Neuron (in vitro differentiated cells): ENCODE results near the gene STRADA.

Experiments used
- H2AFZ ChIP-seq: one replicate; pipeline ENCODE4 v1.6.1; 2013; ENCODE audit warnings: low read depth, mild to moderate bottlenecking, inconsistent platforms, low read length, moderate library complexity
- H3K27me3 ChIP-seq: one replicate; pipeline ENCODE4 v1.6.1; 2013; ENCODE audit warnings: low read length; ENCODE audit not compliant: insufficient read depth
- H3K36me3 ChIP-seq: one replicate; pipeline ENCODE4 v1.6.1; 2013; ENCODE audit warnings: low read length; ENCODE audit not compliant: insufficient read depth
- H3K4me1 ChIP-seq: one replicate; pipeline ENCODE4 v1.6.1; 2013; ENCODE audit warnings: low read length; ENCODE audit not compliant: insufficient read depth
- H3K4me3 ChIP-seq: 2 replicates; pipeline ENCODE4 v1.5.1; 2013; ENCODE audit warnings: mild to moderate bottlenecking, low read length, moderate library complexity
- H3K9me3 ChIP-seq: one replicate; pipeline ENCODE4 v1.6.1; 2013; ENCODE audit warnings: low read length

Gene STRADA

DNA sequence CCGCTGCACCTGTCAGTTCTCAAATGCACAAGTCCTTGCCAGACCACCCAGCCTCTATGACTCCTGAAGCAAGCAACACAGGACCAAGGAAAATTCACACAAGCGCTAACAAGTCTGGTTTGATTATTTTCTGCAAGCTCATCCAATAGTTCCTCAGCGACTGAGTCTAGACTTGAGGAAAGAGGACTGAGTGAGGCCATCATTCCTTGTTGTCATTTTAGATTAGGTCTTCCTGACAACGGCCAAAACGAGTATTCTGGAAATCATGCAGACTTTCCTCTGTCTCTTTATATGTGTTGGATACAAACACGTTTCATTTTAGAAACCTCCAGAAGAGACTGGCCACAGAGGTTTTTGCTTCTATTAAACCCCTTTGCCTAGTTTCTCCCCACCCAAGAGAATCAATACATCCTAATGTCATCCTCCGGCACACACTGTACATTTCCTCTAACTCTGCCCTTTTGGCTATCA is 31.2 kb upstream of the STRADA start:
- peak overlapping the region; percentile 39 for H2AFZ ChIP-seq
- peaks cover 18% of the 10 kb centered on the region for H3K36me3 ChIP-seq
- peak overlapping the region; percentile 87 for H3K4me3 ChIP-seq
- no peaks in the 10 kb centered on the region for H3K27me3 ChIP-seq
- H3K4me1 ChIP-seq: peaks cover 17% of the 10 kb centered on the region
- no peaks in the 10 kb centered on the region for H3K9me3 ChIP-seq

DNA sequence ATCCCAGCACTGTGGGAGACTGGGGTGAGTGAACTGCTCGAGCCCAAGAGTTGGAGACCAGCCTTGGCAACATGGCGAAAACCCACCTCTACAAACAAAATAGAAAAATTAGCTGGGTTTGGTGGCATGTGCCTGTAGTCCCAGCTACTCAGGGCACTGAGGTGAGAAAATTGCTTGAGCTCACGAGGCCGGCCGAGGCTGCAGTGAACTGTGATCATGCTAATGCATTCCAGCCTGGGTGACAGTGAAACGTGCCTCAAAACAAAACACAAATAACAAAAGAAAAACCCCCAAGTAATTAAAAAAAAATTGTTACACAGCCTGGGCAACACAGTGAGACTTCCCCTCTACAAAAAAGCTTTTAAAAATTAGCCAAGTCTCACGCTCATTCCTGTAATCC is 26.8 kb upstream of the STRADA start:
- peaks cover 4% of the 10 kb centered on the region for H3K4me1 ChIP-seq
- no peaks in the 10 kb centered on the region for H3K9me3 ChIP-seq
- no peak overlapping the region for H2AFZ ChIP-seq
- no peaks in the 10 kb centered on the region for H3K27me3 ChIP-seq
- peaks cover 20% of the 10 kb centered on the region for H3K36me3 ChIP-seq
- no peak overlapping the region for H3K4me3 ChIP-seq

DNA sequence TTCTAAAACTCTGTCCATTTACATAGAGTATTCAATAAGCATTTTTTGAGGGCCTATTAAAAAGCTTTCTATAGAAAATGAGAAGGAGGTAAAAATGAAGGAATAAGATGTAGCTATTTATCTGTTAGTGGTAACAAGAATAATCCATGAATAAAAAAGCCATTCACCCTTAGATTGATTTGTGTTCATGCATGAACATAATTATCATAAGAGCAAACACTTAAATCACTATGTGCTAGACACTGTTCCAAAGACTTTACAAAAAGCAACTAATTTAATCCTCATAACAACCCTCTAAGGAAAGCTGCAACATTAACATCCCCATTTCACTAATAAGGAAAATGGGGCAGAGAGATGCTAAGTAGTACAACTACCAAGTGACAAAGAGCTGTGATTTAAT is 25.2 kb upstream of the STRADA start:
- H3K4me1 ChIP-seq: no peaks in the 10 kb centered on the region
- H3K36me3 ChIP-seq: peaks cover 34% of the 10 kb centered on the region
- H3K4me3 ChIP-seq: no peak overlapping the region
- no peaks in the 10 kb centered on the region for H3K9me3 ChIP-seq
- H3K27me3 ChIP-seq: no peaks in the 10 kb centered on the region
- H2AFZ ChIP-seq: no peak overlapping the region

DNA sequence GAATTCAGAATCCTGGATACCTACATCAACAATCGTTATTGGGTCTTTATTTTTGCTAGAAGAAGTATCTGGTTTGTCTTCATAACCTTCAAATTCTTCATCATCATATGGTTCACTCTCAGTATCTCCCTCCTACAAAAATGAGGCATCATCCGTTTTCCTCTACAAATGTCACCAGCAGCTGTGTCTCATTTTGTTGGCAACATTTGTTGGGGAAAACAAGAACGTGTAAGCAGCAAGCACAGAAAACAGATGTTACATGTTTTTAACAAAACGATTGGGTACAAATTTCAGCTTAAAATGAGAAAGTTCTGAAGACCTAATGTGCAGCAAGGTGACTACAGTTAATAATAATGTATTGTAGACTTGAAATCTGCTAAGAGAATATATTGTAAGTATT is 23.1 kb upstream of the STRADA start:
- no peak overlapping the region for H2AFZ ChIP-seq
- no peaks in the 10 kb centered on the region for H3K27me3 ChIP-seq
- H3K4me1 ChIP-seq: no peaks in the 10 kb centered on the region
- H3K9me3 ChIP-seq: no peaks in the 10 kb centered on the region
- H3K4me3 ChIP-seq: no peak overlapping the region
- peaks cover 49% of the 10 kb centered on the region for H3K36me3 ChIP-seq

DNA sequence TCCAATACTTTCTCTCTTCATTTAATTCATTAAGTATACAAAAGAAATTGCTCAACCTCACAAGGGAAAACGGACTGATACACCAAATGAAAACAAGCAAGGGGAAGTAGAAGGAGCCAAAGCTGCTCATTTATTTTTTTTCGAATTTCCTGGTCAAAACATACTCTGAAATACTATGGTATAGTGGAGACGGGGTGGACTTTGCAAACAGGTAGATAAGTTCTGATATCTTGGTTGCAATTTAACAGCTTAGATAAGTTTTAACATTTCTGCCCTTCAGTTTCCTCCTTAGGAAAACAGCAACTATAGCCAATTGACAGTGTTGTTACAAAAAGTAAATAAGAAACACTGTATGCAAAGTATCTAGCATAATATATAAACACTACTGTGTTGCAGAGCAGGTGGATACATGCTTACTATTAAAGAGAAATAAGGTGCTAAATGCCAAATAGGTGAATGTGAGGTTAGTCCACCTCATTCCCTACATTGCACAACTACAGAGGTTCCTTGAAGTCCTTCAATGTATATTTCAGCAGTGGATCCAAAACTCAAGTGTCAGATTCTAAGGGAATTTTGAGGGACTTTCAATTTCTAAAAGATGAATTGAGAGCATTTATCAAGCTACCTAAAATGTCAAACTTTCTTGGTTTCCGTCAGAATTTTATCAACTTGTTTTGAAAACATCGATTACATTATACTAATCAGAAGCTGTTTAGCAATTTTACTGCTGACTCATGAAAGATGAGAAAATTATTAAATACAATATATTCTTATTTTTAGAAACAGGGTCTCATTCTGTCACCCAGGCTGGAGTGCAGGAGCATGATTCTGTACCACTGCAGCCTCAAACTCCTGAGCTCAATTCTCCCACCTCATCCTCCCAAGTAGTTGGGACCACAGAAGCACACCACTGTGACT is 20.8 kb upstream of the STRADA start:
- no peak overlapping the region for H2AFZ ChIP-seq
- no peak overlapping the region for H3K4me3 ChIP-seq
- no peaks in the 10 kb centered on the region for H3K4me1 ChIP-seq
- no peaks in the 10 kb centered on the region for H3K27me3 ChIP-seq
- H3K9me3 ChIP-seq: no peaks in the 10 kb centered on the region
- H3K36me3 ChIP-seq: peaks cover 62% of the 10 kb centered on the region

DNA sequence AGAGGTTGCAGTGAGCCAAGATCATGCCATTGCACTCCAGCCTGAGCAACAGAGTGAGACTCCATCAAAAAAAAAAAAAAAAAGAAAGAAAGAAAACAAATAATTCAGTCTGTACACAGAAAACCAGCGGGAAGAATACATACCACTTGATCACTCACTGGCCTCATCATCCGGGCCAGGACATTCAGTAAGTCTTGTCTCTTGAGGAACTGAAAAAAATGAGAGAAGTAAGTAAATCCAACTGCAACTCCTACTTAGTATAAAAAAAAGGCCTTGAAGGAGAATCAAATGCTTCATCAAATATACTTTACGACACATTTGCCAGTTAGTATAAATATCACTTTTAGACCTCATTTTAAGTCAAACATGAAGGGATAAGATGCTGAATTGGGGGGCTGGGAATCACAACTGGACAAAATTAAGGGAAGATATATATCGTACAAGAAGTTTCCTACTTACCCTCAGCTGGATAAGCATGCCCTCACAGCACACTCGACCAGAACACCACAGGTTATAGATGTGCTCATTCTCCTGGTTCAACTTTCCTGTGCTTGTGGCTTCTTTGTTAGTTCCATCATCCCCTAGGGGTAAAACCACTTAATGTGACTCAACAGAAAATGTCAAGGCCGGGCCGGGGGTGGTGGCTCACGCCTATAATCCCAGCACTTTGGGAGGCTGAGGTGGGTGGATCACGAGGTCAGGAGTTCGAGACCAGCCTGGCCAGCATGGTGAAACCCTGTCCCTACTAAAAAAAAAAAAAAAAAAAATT is 19.4 kb upstream of the STRADA start:
- no peaks in the 10 kb centered on the region for H3K27me3 ChIP-seq
- no peaks in the 10 kb centered on the region for H3K4me1 ChIP-seq
- no peak overlapping the region for H3K4me3 ChIP-seq
- peaks cover 75% of the 10 kb centered on the region for H3K36me3 ChIP-seq
- no peaks in the 10 kb centered on the region for H3K9me3 ChIP-seq
- no peak overlapping the region for H2AFZ ChIP-seq

DNA sequence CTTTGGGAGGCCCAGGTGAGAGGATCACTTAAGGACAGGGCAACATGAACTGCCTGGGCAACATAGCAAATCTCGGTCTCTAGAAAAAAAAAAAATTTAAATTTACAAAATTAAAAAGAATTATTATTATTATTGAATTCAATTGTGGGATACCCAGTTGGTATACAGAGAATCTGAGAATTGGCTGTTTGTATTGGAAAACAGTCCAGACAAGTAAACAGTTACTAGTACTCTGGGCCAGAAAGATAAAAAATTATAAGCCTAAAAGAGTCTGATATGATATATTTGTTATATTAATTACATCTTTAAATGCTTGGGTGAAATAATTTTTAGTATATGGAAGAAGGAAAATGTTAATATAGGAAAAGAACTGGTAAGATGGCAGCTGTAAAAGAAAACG is 16.8 kb upstream of the STRADA start:
- Histone ChIP-seq H3K4me1 (no peaks in the 10 kb centered on the region), H3K4me3 (no peak overlapping the region), H3K9me3 (no peaks in the 10 kb centered on the region), H3K36me3 (peaks cover 75% of the 10 kb centered on the region), H3K27me3 (no peaks in the 10 kb centered on the region), H2AFZ (no peak overlapping the region)

DNA sequence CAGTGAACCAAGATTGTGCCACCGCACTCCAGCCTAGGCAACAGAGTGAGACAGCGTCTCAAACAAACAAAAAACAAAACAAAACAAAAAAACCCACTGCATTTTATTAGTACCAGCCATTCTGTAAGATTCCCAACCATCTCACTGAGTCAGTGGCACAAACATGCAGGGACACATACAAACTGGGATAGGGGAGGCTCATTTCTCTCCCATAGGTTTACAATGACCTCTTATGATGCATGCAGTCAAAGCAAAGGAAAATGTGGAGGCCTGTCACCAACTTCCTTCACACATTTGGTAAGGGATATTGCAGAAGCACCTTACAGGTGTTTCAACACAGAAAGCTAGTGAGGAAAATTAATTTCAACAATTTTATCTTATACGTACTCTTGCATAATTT is 12.4 kb upstream of the STRADA start:
- Histone ChIP-seq H3K27me3 (no peaks in the 10 kb centered on the region), H3K9me3 (no peaks in the 10 kb centered on the region), H3K36me3 (peaks cover 74% of the 10 kb centered on the region), H3K4me1 (no peaks in the 10 kb centered on the region), H2AFZ (no peak overlapping the region), H3K4me3 (no peak overlapping the region)

DNA sequence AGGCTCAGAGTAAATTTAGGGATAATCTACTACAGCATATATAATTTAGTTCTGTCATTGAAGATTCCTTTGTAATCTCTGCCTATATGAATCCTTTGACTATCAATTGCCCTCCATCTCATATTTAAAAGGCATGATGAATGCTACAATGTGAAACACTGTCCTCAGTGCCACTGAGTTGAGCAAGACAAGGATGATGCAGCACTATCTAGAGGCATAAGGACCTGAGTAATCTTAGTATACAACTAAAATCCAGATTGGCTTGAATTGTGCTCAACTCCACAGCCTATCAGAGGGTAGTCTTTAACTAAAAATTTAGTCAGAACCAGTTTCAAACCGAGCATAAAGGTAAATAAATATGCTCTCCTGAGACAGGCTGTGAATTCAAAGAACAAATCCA is 11.6 kb upstream of the STRADA start:
- Histone ChIP-seq H3K36me3 (peaks cover 71% of the 10 kb centered on the region), H3K4me1 (no peaks in the 10 kb centered on the region), H3K9me3 (no peaks in the 10 kb centered on the region), H2AFZ (no peak overlapping the region), H3K27me3 (no peaks in the 10 kb centered on the region), H3K4me3 (no peak overlapping the region)

DNA sequence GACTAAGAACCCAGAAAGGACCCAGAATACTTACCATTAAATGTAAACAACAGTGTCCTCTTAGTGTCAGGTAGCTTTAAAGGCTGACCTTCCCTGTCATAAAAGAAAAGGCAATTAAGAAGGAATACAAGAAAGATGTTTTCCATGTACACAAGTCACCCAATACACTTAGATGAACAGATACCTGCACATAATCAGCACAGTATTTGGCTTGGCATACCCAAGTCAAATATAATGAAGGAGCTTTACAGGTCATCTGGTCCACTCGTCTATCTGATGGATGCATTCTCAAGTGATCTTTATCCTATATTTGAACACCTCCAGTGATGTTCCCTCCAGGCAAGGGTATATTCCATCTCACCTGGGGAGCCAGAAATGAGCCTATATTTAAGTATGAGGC is 11.1 kb upstream of the STRADA start:
- no peak overlapping the region for H2AFZ ChIP-seq
- H3K27me3 ChIP-seq: no peaks in the 10 kb centered on the region
- no peaks in the 10 kb centered on the region for H3K9me3 ChIP-seq
- H3K4me1 ChIP-seq: no peaks in the 10 kb centered on the region
- H3K36me3 ChIP-seq: peaks cover 66% of the 10 kb centered on the region
- no peak overlapping the region for H3K4me3 ChIP-seq

DNA sequence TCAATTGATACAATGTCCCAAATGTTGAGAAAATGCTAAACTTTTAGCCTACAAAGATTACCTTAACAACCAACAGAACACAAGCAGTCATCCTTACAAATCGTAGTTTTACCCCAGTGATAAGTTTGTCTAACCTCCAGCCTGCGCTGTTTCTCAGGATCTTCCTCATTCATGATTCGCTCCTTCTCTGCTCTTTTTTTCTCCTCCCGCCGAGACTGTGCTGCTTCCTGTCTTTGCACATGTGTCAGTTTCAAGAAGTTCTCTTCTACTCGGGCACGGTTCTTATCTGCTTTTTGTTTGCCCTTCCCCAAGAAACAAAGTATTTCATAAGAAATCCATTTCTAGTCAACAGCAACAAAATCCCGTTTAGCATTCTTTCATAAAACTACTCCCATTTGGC is 10.2 kb upstream of the STRADA start:
- H3K4me1 ChIP-seq: no peaks in the 10 kb centered on the region
- H2AFZ ChIP-seq: no peak overlapping the region
- no peak overlapping the region for H3K4me3 ChIP-seq
- H3K36me3 ChIP-seq: peaks cover 68% of the 10 kb centered on the region
- no peaks in the 10 kb centered on the region for H3K9me3 ChIP-seq
- no peaks in the 10 kb centered on the region for H3K27me3 ChIP-seq

DNA sequence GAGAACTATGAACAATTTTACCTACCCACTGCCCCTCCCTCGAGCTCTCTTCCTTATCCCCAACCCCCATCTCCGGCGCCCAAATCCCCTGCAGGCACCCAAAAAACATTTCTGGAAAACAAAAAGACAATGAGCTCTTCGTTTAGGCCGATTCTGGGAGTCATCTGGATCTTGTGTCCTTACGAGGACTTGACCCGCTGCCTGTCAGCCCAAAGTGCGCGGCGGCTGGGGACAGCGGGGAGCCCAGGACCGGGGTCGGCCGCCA is 524 bp downstream of the STRADA start:
- Histone ChIP-seq H3K4me3 (peak overlapping the region; percentile 95), H3K27me3 (no peaks in the 10 kb centered on the region), H2AFZ (peak overlapping the region; percentile 69), H3K4me1 (peaks cover 8% of the 10 kb centered on the region), H3K36me3 (peaks cover 11% of the 10 kb centered on the region), H3K9me3 (no peaks in the 10 kb centered on the region)

DNA sequence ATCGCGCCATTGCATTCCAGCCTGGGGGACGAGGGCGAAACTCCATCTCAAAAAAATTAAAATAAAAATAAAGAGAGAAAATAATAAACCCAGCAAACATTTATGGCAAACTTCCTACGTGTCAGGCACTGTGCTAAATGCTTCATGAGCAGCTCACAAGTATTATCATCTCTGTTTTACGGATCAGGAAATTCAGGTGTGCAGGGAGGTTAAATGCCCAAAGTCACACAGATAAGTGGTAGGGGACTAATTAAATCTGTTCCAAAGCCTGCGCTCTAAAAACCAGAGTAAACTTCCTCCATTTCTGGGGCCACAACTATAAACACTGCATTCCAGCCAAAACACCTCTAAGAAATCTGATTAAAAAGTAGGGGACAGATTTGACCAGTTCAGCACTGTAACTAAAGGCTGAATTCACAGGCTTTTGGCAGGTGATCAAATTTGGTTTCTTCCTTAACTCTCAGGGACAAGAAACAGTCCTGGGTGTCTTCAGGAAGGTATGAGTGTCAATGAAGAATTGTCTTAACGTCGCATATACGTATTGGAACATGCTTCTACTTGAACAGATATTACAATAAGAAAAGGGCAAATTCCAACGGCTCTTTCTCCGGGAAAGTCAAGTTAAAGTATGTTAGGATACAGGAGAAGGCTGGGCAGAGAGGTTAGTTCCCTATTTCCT is 996 bp downstream of the STRADA start:
- Histone ChIP-seq H3K36me3 (peaks cover 6% of the 10 kb centered on the region), H3K27me3 (no peaks in the 10 kb centered on the region), H2AFZ (peak overlapping the region; percentile 69), H3K9me3 (no peaks in the 10 kb centered on the region), H3K4me3 (peak overlapping the region; percentile 95), H3K4me1 (peaks cover 8% of the 10 kb centered on the region)
